ENCODE data around the gene MCU. TPM values are rescaled to one million over a fixed set of nuclear protein-coding genes. Genes with fewer than 3 reads are reported as not detected.
A peak's percentile ranks its signal among the peaks of the same experiment; 100 is the strongest.

Gene MCU
- total and polyA plus RNA-seq, 3 donors from 2014 or later, result 15.0 to 20.0 (median 16.9) TPM

- Histone ChIP-seq H3K27ac (no peak overlapping the region), H3K36me3 (ENCODE audit: low read depth, missing control alignments) (no peaks in the 10 kb centered on the region), H3K4me1 (no peaks in the 10 kb centered on the region), H3K9me3 (no peaks in the 10 kb centered on the region), H3K27me3 (no peaks in the 10 kb centered on the region), H3K4me3 (no peak overlapping the region)
- intact Hi-C loops (cut with DNase I; ENCODE audit: low total_unique reads), result no loop called here
- 90% methylated on average over 4 of the region's 4 CpGs for WGBS, 2 donors
- TF ChIP-seq, protein P1, sequence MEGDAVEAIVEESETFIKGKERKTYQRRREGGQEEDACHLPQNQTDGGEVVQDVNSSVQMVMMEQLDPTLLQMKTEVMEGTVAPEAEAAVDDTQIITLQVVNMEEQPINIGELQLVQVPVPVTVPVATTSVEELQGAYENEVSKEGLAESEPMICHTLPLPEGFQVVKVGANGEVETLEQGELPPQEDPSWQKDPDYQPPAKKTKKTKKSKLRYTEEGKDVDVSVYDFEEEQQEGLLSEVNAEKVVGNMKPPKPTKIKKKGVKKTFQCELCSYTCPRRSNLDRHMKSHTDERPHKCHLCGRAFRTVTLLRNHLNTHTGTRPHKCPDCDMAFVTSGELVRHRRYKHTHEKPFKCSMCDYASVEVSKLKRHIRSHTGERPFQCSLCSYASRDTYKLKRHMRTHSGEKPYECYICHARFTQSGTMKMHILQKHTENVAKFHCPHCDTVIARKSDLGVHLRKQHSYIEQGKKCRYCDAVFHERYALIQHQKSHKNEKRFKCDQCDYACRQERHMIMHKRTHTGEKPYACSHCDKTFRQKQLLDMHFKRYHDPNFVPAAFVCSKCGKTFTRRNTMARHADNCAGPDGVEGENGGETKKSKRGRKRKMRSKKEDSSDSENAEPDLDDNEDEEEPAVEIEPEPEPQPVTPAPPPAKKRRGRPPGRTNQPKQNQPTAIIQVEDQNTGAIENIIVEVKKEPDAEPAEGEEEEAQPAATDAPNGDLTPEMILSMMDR (IDR thresholded peaks at IDR 0.05), result no peak
- DNase-seq, result no peak
Measured at GRCh38 chr10:72704117-72704516, 12.2 kb downstream of the MCU start.

DNA sequence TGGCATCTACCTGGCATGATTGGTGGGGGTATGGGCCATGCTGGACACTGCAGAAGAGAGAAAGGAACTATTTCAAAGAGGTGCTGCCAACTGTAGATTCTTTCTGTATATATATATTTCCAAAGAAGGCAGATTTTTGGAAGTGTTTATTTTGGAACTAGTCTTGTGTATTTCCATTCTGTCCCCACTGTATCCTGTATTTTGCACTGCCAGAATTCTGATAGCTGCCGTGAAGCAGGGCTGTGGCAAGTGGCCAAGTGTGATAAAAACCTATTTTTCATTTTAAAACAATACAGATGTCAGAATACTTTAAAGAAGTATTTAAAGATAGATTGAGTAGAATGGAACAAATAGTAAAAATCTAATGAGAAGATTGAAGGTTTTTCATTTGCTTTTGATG, 17.1 kb downstream of the MCU start:
- Histone ChIP-seq H3K9me3 (no peaks in the 10 kb centered on the region), H3K4me3 (no peak overlapping the region), H3K27me3 (no peaks in the 10 kb centered on the region), H3K36me3 (ENCODE audit: low read depth, missing control alignments) (no peaks in the 10 kb centered on the region), H3K4me1 (peaks cover 9% of the 10 kb centered on the region), H3K27ac (peak overlapping the region in 1 of 2 donors; percentile 75)
- no peak for DNase-seq
- WGBS, 2 donors, result 24 to 28% methylated on average over 1 of the region's 1 CpG
- TF ChIP-seq, protein P1 (IDR thresholded peaks at IDR 0.05), result no peak
- intact Hi-C loops (cut with DNase I; ENCODE audit: low total_unique reads), result no loop called here

GRCh38 chr10:72712136-72712535, 20.2 kb downstream of the MCU start:
- no peak for TF ChIP-seq POLR2A (IDR thresholded peaks at IDR 0.05)
- TF ChIP-seq, protein P1 (IDR thresholded peaks at IDR 0.05), result no peak
- Histone ChIP-seq H3K9me3 (no peaks in the 10 kb centered on the region), H3K27ac (peak overlapping the region; percentile 24 to 62), H3K27me3 (no peaks in the 10 kb centered on the region), H3K4me1 (peaks cover 9% of the 10 kb centered on the region), H3K4me3 (no peak overlapping the region), H3K36me3 (ENCODE audit: low read depth, missing control alignments) (no peaks in the 10 kb centered on the region)
- 35% methylated on average over 2 of the region's 2 CpGs for whole genome bisulfite sequencing, 2 donors
- no peak for DNase-seq
- intact Hi-C loops (cut with DNase I; ENCODE audit: low total_unique reads), result no loop called here

GRCh38 chr10:72719941-72720592, 28.1 kb downstream of the MCU start:
- no peak overlapping the region for H3K27ac ChIP-seq
- no peak overlapping the region for H3K4me3 ChIP-seq
- no peaks in the 10 kb centered on the region for H3K36me3 ChIP-seq (ENCODE audit: low read depth, missing control alignments)
- H3K4me1 ChIP-seq, result no peaks in the 10 kb centered on the region
- DNase-seq, result no peak
- intact Hi-C loops (cut with DNase I; ENCODE audit: low total_unique reads), result no loop called here
- TF ChIP-seq POLR2A (IDR thresholded peaks at IDR 0.05), result no peak
- TF ChIP-seq, protein P1 (IDR thresholded peaks at IDR 0.05), result no peak
- no peaks in the 10 kb centered on the region for H3K27me3 ChIP-seq
- WGBS, 2 donors, result 90 to 98% methylated on average over 2 of the region's 2 CpGs
- H3K9me3 ChIP-seq, result no peaks in the 10 kb centered on the region

Data from testis (tissue), 3 donors.